GM19468 (cell line): Measurements from ENCODE around the gene NUTF2.
"Not testable (repeated sequence)": the region's sequence is repeated elsewhere in the genome, so short reads cannot be mapped to it uniquely, and the experiment has no call there.

Experiments
- ATAC-seq: cut with Tn5 transposase; IDR thresholded peaks from one replicate; pipeline ENCODE4 v1.9.1; 2021; ENCODE audit warnings: mild to moderate bottlenecking, moderate library complexity, moderate number of reproducible peaks; ENCODE audit not compliant: unreplicated experiment; ENCODE audit errors: extremely low read depth

NUTF2 gene

DNA sequence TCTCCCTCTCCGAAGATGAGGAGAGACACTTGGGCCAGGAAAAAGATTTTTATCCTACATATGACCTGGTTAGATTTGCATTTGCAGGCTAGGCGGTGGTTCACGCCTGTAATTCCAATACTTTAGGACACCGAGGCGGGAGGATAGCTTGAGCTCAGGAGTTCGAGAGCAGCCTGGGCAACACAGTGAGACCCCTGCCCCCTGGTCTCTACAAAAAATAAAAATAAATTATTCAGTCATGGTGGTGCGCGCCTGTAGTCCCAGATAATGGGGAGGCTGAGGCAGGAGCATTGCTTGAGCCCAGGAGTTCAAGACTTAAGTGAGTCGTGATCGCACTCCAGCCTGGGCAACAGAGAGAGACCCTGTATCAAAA is 12.5 kb upstream of the NUTF2 start:
- no peak for ATAC-seq

DNA sequence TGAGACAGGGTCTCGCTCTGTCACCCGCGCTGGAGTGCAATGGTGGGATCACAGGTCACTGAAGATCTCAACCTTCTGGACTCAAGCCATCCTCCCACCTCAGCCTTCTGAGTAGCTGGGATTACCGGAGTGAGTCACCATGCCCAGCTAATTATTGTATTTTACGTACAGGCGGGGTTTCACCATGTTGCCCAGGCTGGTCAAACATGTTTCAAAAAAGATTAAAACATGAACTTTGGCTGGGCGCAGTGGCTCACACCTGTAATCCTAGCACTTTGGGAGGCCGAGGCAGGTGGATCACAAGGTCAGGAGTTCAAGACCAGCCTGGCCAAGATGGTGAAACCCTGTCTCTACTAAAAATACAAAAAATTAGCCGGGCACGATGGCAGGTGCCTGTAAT is 9.5 kb upstream of the NUTF2 start:
- ATAC-seq, result not testable (repeated sequence)

DNA sequence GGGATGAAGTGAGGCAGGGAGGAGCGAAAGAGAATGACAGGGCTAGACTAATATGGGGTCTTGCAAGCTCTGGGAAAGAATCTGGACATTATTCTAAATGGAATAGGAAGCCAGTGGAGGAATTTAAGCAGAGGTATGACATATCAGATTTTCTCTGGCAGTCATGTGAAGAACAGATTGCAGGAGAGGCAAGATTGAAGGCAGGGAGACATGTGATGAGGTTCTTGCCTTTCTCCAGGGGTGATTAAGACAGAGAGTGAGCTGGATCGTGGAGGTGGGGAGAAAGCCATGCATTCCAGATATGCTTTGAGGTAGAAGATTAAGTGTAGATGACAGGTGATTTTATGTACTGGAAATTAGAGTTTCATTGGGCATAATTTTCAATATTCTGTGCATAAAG is 8.9 kb upstream of the NUTF2 start:
- no peak for ATAC-seq

DNA sequence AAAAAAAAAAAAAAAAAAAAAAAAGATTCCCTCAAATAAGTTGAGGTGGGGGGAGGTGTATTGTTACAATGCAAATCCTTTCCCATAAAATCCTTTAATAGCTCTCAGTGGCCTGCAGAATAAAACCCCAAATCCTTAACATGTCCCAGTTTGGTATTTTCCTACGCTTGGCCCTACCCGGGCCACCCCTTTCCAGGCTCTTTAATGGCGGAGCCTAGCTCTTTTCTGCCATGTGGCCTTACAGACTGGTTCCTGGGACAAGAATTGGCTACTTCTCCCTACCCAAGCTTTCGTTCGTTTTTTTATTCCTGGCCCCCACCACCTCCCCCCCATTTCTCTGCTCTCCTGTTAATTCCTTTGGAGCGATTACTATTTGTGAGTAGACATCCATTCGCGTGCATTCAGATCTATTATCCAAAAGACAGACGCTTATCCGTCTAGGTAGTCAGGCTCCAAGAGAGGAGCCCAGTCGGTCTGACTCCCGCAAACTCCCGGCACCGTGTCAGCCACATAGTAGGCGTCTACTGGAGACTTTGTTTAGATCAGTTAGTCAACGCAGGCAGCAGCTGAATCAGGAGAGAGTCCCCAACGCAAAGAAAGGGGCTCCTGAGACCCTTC is 5.4 kb upstream of the NUTF2 start:
- no peak for ATAC-seq

DNA sequence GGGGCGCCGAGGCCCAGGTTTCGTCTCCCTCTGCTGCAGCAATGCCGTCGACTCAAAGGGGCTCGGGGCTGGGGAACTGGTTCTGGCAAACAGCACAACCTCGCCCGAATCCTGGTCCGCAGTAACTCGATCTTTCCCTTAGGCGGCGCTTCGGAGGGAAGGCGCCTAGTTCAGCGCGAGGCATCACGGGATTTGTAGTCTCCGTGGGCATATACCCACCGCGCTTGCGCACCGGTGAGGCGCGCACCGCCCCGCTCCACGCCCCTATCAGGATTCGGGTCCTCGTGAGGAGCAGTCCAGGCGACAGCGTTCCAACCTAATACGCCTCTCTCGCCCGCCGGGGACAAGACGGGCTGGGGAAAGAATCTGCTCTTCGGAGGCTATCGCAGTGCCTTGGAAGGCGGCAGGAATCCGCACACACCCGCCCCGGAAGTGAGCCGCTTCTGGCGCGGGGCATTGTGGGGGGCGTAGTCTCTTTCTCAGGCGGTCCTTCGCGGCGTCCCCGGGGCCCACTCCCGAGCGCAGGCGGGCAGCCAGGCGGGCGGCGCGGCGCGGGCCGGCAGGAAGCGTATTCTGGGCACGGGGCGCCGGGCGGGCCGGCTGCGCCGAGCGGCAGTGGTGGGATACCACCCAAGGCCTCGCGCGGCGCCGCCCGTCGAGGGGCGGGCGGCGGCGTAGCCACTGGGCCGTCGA is 4.8 kb upstream of the NUTF2 start, which contains the start of gene THAP11:
Gene THAP11, plus strand, starts transcription at position 505 of the 693 bp plus-strand sequence. CDS start 235 bp downstream, outside the sequence.
- ATAC-seq, result peak; percentile 48

DNA sequence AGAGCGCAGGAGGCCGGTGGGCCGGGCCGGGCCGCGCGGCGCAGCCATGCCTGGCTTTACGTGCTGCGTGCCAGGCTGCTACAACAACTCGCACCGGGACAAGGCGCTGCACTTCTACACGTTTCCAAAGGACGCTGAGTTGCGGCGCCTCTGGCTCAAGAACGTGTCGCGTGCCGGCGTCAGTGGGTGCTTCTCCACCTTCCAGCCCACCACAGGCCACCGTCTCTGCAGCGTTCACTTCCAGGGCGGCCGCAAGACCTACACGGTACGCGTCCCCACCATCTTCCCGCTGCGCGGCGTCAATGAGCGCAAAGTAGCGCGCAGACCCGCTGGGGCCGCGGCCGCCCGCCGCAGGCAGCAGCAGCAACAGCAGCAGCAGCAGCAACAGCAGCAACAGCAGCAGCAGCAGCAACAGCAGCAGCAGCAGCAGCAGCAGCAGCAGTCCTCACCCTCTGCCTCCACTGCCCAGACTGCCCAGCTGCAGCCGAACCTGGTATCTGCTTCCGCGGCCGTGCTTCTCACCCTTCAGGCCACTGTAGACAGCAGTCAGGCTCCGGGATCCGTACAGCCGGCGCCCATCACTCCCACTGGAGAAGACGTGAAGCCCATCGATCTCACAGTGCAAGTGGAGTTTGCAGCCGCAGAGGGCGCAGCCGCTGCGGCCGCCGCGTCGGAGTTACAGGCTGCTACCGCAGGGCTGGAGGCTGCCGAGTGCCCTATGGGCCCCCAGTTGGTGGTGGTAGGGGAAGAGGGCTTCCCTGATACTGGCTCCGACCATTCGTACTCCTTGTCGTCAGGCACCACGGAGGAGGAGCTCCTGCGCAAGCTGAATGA is 4.0 kb upstream of the NUTF2 start:
- no peak for ATAC-seq

DNA sequence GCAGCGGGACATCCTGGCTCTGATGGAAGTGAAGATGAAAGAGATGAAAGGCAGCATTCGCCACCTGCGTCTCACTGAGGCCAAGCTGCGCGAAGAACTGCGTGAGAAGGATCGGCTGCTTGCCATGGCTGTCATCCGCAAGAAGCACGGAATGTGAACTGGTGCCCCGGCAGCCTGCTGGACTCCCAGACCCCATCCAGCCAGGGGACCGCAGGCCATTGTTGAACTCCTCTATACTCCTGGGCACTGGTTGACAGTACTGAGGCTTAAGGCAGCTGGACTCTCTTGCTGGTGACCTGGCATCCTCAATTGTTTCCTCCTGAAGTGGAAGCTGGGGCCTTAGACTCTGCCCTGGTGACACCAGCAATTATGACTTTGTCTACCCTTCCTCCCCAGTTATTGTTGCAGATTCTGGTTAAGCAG is 3.4 kb upstream of the NUTF2 start:
- ATAC-seq, result no peak

DNA sequence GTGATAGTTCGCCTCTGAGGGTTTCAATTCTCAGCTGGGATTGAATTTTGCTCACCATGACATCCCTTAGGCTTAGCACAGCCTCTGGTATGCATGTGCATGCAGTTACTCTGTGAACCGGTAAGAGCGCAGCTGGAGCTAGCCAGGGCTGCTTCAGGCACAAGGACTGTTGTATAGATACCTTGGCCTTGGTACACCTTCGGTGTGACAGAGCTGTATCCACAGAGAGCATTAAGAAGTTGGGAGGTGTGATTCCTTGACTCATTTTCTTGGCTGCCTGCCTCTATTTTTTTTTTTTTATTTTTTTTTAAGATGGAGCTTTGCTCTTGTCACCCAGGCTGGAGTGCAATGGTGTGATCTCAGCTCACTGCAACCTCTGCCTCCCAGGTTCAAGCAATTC is 2.2 kb upstream of the NUTF2 start:
- ATAC-seq, result no peak

DNA sequence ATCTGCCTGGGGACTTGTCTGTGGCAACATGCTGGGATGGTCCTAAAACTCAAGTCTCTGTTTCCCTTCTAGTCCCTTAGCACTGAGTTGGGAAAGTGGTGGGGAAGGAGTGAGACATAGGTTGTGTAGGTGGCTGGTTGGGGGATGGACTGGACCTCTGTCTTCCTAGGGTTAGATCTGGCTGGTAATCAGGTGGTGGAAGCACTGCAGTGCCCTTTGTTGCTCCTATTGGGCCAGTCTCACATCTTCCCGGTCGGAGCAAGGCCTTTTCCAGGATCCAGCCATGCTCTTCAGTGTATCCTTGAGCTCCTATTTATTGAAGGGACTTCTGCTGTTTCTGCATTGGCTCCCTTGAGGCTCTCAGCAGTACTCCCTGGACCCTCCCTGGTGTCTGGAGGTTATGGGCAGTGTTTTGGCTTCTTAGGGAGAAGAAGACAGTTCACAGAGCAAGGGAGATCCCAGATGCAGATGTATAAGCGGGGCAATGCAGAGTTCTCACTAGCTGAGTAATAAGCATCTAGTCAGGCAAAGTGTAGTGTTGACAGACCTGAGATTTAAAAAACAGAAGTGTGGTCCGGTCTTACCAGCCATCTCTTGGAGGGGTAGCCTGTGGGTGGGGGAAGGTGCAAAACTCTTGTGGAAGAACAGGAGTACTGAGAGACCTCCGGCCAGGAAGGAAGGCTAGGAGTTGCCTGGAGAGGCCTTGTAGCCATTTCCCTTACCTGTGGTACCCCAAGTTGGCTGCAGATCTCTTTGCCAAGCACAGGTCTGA is 1.3 kb upstream of the NUTF2 start:
- no peak for ATAC-seq

DNA sequence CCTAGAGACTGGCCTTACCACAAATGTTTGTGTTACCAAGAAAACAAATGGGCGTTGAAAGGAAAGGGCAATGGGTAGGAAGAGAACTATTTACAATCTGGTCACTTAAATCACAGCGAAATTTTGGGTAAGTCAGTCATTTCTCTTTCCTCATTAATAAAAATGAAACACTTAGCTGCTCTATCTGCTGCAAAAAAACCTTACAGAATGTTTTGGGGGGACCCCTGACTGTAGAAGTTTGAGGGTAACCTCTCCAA is 742 bp upstream of the NUTF2 start:
- no peak for ATAC-seq

DNA sequence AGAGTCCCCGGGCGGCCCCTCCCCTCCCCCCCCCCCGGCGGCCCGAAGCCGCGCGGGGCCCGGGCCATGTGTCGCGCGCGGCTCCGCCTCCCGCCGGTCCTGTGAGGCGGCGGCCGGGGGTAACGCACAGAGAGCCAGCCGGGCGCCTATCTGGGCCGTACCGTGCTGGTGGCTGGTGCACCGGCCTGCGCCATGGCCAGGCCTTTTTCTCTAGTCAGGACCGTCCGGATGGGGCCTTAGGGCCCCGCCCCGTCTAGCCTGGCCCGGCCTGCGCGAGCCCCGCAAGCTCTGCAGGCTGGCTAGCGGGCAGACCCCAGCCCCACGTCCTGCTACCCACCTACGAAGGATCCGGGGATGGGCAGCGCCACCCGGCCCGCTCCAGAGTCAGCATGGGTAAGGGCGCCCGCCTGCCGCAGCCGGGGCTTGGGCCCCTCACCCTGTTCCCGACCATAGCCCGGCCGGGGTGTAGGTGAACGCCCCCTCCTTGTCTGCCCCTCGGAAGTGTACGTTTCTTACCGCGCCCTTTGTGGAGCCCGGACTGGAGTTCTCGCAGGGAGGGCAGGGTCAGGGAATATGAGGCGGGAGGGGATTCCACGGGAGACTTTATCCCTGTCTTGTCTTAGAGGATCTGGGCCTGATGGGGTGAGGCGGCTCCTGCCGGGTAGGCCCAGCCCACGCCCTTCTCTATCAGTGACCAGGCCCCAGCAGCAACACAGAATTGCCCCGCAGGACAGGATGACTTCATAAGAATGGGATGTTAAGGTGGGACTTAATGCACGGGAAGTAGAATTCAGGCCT is 530 bp downstream of the NUTF2 start, which contains the start of gene CENPT:
Gene CENPT, minus strand, starts transcription at position 630 of the 798 bp plus-strand sequence. CDS start 13,834 bp downstream, outside the sequence.
- peak; percentile 8 for ATAC-seq

DNA sequence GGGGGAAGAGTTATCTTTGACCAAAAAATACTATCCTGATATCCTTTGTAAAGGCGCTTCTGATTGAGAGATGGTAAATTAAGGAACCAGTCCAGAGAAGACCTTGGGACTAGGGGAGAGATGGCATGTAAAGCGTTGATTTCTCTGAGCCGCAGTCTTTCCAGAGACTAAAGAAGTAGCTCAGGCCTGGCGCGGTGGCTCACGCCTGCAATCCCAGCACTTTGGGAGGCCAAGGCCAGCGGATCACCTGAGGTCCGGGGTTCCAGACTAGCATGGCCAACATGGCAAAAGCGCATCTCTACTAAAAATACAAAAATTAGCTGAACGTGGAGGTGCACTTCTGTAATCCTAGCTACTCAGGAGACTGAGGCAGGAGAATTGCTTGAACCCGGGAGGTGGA is 1.4 kb downstream of the NUTF2 start:
- no peak for ATAC-seq

DNA sequence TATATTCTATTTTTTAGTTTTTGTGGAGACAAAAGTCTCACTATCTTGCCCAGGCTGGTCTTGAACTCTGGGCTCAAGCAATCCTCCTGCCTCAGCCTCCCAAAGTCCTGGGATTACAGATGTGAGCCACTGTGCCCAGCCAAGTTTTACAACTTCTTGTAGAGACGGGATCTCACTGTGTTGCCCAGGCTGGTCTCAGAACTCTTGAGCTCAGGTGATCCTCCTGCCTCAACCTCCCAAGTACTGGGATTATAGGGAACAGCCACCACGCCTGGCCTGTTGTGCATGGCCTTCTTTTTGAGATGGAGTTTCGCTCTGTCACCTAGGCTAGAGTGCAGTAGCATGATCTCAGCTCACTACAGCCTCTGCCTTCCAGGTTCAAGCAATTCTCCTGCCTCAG is 6.9 kb downstream of the NUTF2 start:
- no peak for ATAC-seq

DNA sequence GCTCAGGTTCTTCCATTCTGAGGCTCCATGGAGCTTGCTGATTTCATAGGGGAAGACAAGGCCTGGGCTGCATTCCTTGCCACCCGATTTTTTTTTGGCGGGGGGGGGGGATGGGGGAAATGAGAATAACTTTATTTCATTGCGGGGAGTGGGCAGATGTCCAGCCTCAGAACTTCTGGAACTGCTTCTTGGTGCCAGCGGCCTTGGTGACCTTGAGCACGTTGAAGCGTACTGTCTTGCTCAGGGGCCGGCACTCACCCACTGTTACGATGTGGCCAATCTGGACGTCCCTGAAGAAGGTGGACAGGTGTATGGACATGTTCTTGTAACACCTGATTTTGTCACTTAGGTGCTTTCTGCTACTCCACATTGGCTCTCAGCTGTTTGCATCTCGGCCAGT is 9.1 kb downstream of the NUTF2 start:
- ATAC-seq, result no peak

DNA sequence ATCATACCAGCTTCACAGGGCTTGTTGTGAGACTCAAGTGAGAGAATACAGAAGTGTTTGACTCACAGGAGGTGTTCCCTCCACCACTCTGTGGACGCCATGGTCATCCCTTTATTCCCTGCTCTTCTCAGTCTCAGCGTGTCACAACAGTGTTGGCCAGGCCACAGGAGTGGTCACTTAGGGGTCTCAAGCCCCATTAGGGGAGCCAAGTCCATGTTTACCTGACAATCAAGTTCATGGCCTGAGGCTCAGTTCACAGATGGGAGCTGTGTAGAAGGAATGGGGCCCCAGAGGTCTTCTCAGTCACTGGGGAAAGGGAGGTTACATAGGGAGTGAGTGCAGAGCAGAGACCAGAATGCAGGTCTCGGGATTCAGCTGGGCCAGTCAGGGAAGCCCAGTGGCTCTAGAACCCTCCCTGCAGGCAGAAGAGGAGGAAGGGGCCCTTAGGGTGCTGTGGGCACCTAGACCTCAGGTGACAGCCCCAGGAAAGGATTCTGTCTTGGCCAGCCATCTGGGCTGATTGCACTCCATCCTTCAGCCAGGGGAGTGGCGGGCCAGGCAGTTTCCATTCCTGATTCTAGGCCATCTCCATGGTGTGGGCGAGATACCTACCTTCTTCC is 10.3 kb downstream of the NUTF2 start:
- ATAC-seq, result no peak

DNA sequence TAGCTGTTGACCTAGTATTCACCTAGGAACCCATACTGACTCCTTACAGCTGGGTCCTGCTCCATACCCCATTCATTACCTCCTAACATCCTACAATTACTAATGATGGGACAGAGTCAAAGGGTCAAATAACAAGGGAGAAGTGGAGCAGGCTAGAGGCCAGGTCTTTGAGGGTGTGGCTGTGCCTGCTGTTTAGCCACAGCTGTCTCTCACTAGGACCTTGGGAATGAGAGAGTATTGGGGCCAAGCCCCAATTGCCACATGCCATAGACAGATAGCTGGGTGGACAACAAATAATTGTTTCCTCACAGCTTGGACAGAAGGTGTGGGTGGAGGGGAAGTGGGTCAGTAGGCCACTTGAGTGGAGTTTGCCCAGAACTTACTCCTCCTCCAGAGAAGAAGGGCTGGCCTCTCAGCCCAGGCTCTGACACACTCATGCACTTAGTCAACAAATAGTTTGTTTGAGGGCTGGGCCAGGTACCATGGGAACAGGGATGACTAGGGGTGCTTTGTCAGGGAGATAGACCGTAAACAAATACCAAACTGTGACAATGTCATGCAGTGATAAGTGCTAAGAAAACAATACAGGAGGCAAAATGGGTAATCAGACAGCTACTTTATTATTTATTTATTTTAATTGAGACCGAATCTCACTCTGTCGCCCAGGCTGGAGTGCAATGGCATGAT is 11.0 kb downstream of the NUTF2 start:
- no peak for ATAC-seq

DNA sequence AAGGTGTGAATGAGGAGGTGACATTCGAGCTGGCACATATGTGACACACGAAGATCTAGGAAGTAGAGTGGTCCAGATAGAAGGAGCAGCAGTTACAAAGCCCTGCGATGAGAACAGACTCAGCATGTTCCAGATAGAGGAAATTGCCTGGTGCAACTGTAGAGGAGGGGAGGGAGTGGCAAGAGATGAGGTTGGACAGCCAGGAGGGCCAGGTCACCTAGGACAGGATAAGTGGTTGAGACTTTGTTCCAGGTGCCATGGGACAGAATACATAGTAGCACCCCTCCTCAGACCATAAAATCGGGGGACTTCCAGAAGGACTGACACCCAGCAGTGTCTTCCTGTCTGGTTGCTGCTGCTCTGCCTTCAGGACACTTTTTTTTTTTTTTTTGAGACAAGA is 11.8 kb downstream of the NUTF2 start:
- ATAC-seq, result no peak

DNA sequence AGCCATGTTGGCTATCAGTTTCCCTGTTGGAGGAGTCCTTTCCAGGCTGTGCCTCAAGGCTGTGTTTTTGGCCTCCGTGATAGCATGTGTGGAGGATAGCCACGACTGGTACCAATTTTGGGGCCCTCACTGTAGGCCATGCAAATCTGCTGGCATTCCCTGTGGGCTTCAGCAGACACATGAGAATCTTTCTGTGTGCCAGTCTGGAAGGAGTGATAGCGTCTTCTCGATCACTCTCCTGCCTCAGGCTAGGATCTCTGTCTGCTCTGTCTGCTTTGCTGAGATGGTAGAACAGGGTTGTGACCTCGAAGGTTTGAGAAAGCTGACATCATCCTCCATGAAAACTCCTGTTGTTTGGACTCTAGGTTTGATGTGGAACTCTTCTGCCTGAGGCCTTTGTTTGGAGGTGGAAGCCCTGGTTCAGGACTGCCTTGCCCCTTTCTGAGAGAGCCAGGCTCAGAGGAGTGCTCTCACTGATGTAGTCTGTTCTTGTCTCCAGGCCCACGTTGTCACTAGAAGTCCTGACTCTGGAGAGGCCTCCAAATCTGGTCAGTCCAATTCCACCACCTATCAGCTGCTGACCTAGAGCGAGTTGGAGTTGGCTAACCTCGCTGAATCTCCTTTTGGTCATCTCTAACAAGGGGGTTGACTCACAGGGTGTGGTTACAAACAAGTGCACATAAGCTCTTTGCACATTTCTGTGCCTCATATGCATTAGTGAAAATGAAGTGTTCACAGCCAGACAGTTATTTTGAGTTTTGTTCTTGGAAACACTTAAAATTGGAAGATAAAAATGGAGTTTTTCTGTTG is 14.1 kb downstream of the NUTF2 start:
- ATAC-seq, result no peak
